Chondrocyte (in vitro differentiated cells): ENCODE results near the gene IFNW1. TPM values are rescaled to one million over a fixed set of nuclear protein-coding genes. Genes with fewer than 3 reads are reported as not detected.
"Not testable (repeated sequence)": the region's sequence is repeated elsewhere in the genome, so short reads cannot be mapped to it uniquely, and the experiment has no call there.

Experiments
- DNase-seq: peaks from one replicate; pipeline ENCODE4 v3.0.0; 2021; ENCODE audit warnings: mixed read lengths, low spot score
- H3K27ac Mint-ChIP-seq: one replicate; pipeline ENCODE4 v1.8.0; 2021; ENCODE audit warnings: mild to moderate bottlenecking, moderate library complexity, mixed read lengths; ENCODE audit not compliant: unreplicated experiment
- H3K27me3 Mint-ChIP-seq: 2 replicates; pipeline ENCODE4 v1.8.0; 2021; ENCODE audit warnings: low read depth, mixed read lengths
- H3K36me3 Mint-ChIP-seq: 2 replicates; pipeline ENCODE4 v1.8.0; 2021; ENCODE audit warnings: low read depth, mixed read lengths
- H3K4me1 Mint-ChIP-seq: 2 replicates; pipeline ENCODE4 v1.8.0; 2021; ENCODE audit warnings: low read depth, mild to moderate bottlenecking, mixed read lengths
- H3K4me3 Mint-ChIP-seq: one replicate; pipeline ENCODE4 v1.8.0; 2021; ENCODE audit warnings: mild to moderate bottlenecking, moderate library complexity, mixed read lengths; ENCODE audit not compliant: unreplicated experiment
- H3K9me3 Mint-ChIP-seq: 2 replicates; pipeline ENCODE4 v1.8.0; 2021; ENCODE audit warnings: low read depth, mixed read lengths
- CTCF ChIP-seq: fragments of 200-600 bp; sonication (generic); IDR thresholded peaks from 2 replicates; pipeline ENCODE4 v1.5.0; 2021; ENCODE audit warnings: antibody characterized with exemption, mild to moderate bottlenecking, moderate library complexity
- total RNA-seq: library from RNA; stranded (reverse); gene quantifications from 3 replicates; pipeline ENCODE4 v1.2.1, GENCODE V29; 2021

The IFNW1 gene
- total RNA-seq, 1 donor from 2014 or later: not detected

- Mint-ChIP-seq H3K4me1 (no peaks in the 10 kb centered on the region), H3K36me3 (no peaks in the 10 kb centered on the region)
- DNase-seq: no peak
Measured at GRCh38 chr9:21171351-21171750, 29.7 kb upstream of the IFNW1 start.

GRCh38 chr9:21166560-21166959, 24.9 kb upstream of the IFNW1 start, which contains the start of gene IFNA21:
IFNA21 (minus strand) TSS chr9:21166660; CDS start chr9:21166612, 48 bp downstream.
- peaks cover 33% of the 10 kb centered on the region for H3K27me3 Mint-ChIP-seq
- not testable (repeated sequence) for H3K4me1 Mint-ChIP-seq, H3K4me3 Mint-ChIP-seq

More at GRCh38 chr9:21171351-21171750, 29.7 kb upstream of the IFNW1 start:
- Mint-ChIP-seq H3K27ac (no peak overlapping the region), H3K4me3 (no peak overlapping the region), H3K27me3 (peaks cover 42% of the 10 kb centered on the region), H3K9me3 (no peaks in the 10 kb centered on the region)
- TF ChIP-seq CTCF: no peak

GRCh38 chr9:21165516-21165915, 23.9 kb upstream of the IFNW1 start:
- Mint-ChIP-seq H3K9me3 (peaks cover 6% of the 10 kb centered on the region), H3K27me3 (peaks cover 30% of the 10 kb centered on the region), H3K27ac (no peak overlapping the region), H3K36me3 (peaks cover 2% of the 10 kb centered on the region), H3K4me3 (no peak overlapping the region), H3K4me1 (no peaks in the 10 kb centered on the region)
- TF ChIP-seq CTCF: no peak
- DNase-seq: no peak

More at GRCh38 chr9:21166560-21166959, 24.9 kb upstream of the IFNW1 start, which contains the start of gene IFNA21:
- DNase-seq, H3K9me3 Mint-ChIP-seq, H3K36me3 Mint-ChIP-seq, H3K27ac Mint-ChIP-seq: not testable (repeated sequence)

GRCh38 chr9:21160178-21160577, 18.5 kb upstream of the IFNW1 start:
- Mint-ChIP-seq H3K27me3 (peaks cover 23% of the 10 kb centered on the region), H3K9me3 (peaks cover 9% of the 10 kb centered on the region), H3K27ac (no peak overlapping the region), H3K4me1 (no peaks in the 10 kb centered on the region), H3K36me3 (peaks cover 2% of the 10 kb centered on the region), H3K4me3 (no peak overlapping the region)
- TF ChIP-seq CTCF: no peak
- DNase-seq: no peak

GRCh38 chr9:21155501-21155900, 13.9 kb upstream of the IFNW1 start:
- Mint-ChIP-seq H3K4me1 (peaks cover 7% of the 10 kb centered on the region), H3K27me3 (peaks cover 11% of the 10 kb centered on the region), H3K27ac (no peak overlapping the region), H3K4me3 (no peak overlapping the region), H3K36me3 (no peaks in the 10 kb centered on the region), H3K9me3 (peaks cover 3% of the 10 kb centered on the region)
- no peak for DNase-seq
- no peak for TF ChIP-seq CTCF

- Mint-ChIP-seq H3K36me3 (no peaks in the 10 kb centered on the region), H3K4me1 (peaks cover 7% of the 10 kb centered on the region), H3K27ac (no peak overlapping the region), H3K4me3 (no peak overlapping the region), H3K27me3 (peaks cover 5% of the 10 kb centered on the region), H3K9me3 (peaks cover under 1% of the 10 kb centered on the region)
- peak; percentile 53 for TF ChIP-seq CTCF
- DNase-seq: no peak
Measured at GRCh38 chr9:21154018-21154608, 12.5 kb upstream of the IFNW1 start.
